NCI-H1105 treated with DMSO at 0.1 percent for 48 hours (cell line): ENCODE measurements around the gene RASSF5.
A peak's percentile ranks its signal among the peaks of the same experiment; 100 is the strongest.
"Not testable (repeated sequence)": the region's sequence is repeated elsewhere in the genome, so short reads cannot be mapped to it uniquely, and the experiment has no call there.

Experiments used
- DNase-seq: peaks from one replicate; lab custom pipeline; 2025; lab: John Stamatoyannopoulos, UW

RASSF5 gene

GRCh38 chr1:206586501-206587445, 79.4 kb downstream of the RASSF5 start:
- DNase-seq: no peak

GRCh38 chr1:206587904-206588303, 80.6 kb downstream of the RASSF5 start:
- DNase-seq: no peak

DNA sequence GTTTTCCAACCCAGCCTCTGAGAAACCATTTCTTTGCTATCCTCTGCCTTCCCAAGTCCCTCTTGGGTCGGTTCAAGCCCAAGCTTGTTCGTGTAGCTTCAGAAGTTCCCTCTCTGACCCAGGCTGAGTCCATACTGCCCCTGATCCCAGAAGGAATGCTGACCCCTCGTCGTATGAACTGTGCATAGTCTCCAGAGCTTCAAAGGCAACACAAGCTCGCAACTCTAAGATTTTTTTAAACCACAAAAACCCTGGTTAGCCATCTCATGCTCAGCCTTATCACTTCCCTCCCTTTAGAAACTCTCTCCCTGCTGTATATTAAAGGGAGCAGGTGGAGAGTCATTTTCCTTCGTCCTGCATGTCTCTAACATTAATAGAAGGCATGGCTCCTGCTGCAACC, 81.2 kb downstream of the RASSF5 start:
- DNase-seq: no peak

GRCh38 chr1:206589206-206589605, 81.9 kb downstream of the RASSF5 start:
- DNase-seq: no peak

GRCh38 chr1:206590025-206590758, 82.9 kb downstream of the RASSF5 start:
- no peak for DNase-seq

GRCh38 chr1:206591226-206591625, 83.9 kb downstream of the RASSF5 start:
- DNase-seq: no peak

- no peak for DNase-seq
Observed at GRCh38 chr1:206591696-206592095, 84.4 kb downstream of the RASSF5 start.

- DNase-seq: no peak
Observed at GRCh38 chr1:206593351-206593925, 86.1 kb downstream of the RASSF5 start.

- DNase-seq: no peak
Observed at GRCh38 chr1:206595581-206596318, 88.4 kb downstream of the RASSF5 start.

GRCh38 chr1:206596319-206596666, 89.0 kb downstream of the RASSF5 start:
- DNase-seq: no peak

DNA sequence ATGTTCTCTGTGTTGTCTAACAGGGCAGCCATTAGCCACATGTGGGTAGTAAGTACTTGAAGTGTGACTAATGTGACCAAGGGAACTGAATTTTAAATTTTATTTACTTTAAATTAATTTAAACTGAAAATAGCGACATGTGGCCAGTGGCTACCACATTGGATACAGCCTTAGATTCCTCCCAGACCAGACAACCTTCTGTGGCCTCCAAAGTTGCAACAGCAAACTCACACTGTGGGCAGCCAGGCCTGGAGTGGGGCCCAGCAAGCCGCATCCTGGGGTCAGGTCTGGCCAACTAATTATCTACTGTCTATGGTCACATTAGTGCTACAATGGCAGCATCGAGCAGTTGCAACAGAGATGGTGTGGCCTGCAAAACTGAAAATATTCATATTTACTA, 93.2 kb downstream of the RASSF5 start:
- DNase-seq: no peak

GRCh38 chr1:206604861-206605260, 97.5 kb downstream of the RASSF5 start:
- DNase-seq: no peak

- DNase-seq: peak; percentile 33
Observed at GRCh38 chr1:206606867-206607266, 99.5 kb downstream of the RASSF5 start.

DNA sequence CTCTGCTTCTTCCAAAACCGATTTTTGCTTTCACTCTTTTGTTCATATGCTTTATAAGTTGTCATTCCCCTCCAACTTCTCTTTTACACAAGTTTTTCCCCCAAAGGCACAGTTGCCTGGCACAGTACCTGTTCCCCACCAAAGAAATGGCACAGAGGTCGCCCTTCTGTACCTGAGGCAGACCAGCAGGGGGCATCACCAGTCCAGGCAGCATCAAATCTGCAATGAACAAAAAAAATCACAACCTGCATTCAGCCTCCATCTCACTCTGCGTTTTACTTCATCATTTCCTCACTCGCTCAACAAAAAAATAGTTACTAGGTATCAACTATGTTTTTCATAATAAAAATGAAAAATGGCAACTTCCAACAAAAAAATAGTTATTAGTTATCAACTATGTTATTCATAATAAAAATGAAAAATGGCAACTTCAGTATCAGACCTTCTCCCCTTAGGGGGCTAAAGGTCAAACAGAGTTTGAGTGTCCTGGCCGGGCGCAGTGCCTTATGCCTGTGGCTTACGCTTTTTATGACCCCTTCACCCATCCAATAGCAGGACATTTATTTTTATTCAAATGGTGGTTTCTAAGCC, 100.9 kb downstream of the RASSF5 start:
- DNase-seq: peak; percentile 39

DNA sequence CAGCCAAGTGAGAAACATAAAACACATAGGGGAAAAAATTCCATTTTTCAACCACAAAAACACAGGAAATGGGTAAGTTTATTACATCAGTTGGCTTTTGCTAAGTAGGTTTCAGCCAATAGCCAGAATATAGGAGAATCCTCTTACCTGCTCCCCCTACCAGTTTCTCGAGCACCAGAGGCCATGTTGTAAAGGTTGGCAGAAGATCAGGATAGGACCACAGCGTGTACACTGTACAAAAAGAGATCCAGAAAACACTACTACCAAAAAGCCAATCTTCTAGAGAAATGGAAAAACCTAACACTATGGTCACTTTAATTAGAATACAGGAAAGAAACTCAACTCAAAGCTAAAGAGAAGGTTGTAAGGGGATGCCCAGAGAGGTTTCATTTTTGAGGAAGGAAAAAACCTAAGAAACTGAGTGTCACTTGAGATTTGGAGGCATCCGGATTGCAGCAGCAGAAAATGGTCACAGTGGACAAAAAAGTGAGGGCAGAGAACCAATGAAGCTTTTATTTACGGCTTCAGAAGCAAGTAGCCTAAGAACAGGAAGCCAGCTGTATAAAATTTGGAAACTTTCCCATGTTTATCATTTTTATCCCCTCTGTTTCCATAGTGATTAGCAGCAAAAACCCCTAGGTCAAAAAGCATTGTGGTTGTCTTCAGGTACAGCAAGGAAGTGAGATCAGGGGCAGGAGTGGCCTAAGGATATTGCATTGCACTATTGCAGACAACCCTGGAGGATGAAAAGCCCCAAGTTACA, 102.1 kb downstream of the RASSF5 start:
- no peak for DNase-seq

- peak; percentile 91 for DNase-seq
Observed at GRCh38 chr1:206612129-206612876, 105.0 kb downstream of the RASSF5 start, which contains the start of gene EIF2D. EIF2D (minus strand) TSS chr1:206612465; CDS start chr1:206612342, 123 bp downstream.

DNA sequence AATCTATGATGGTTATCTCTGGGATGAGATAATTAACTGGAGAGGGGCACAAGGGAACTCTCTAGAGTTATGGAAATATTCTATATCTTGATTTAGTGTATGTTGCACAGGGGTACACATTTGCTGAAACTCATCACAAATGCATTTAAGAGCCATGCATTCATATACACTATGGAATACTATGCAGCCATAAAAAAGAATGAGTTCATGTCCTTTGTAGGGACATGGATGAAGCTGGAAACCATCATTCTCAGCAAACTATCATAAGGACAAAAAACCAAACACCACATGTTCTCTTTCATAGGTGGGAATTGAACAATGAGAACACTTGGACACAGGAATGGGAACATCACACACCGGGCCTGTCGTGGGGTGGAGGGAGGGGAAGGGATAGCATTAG, 119.1 kb downstream of the RASSF5 start:
- not testable (repeated sequence) for DNase-seq

DNA sequence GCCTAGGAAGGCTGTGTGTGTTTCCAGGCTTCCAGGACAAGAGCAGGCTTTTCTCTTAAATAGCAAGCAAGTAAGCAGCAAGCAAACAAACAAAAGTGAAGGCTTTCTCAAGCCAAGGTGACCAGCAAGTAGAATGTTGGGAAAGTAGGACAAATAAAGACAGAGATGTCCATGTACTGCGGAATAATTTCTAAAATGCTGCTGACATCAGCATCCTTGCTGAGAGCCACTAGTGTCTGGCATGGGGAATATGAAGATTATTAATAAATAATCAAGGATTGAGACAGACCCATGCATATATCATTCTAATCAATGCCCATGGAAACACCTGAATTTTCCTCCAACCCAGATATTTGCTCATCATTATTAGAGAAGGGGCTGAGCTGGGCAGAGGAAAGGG, 121.6 kb downstream of the RASSF5 start:
- no peak for DNase-seq

DNA sequence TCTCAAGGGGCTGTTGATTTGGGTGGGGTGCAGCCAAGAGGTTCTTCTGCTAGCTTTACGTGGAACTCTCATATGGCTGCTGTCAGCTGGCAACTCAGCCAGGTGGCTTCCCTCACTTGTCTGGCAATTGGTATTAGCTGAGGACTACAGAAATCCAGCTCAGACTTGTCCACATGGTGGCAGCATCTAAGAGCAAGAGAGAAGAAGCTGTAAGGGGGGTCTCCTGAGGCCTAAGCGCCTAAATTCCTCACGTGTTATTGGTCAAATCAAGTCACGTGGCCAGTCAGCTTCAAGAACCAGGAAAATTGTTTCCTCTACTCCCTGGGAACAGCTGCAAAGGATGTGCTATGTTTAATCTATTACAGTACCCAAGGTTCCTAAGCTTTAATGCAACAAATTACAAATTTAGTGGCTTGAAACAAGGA, 123.8 kb downstream of the RASSF5 start:
- peak; percentile 58 for DNase-seq

- DNase-seq: no peak
Observed at GRCh38 chr1:206633708-206634121, 126.4 kb downstream of the RASSF5 start.
